Hepatic stellate cell (primary cell): Measurements from ENCODE around the gene PLD4.

Experiments
- DNase-seq: peaks from one replicate; pipeline ENCODE4 v3.0.0; 2011; ENCODE audit warnings: low spot score

The PLD4 gene

GRCh38 chr14:104929268-104930230 is 4.9 kb downstream of the PLD4 start:
- no peak for DNase-seq

GRCh38 chr14:104930526-104931303 is 6.0 kb downstream of the PLD4 start:
- DNase-seq, result no peak

GRCh38 chr14:104931304-104931770 is 6.7 kb downstream of the PLD4 start:
- no peak for DNase-seq

DNA sequence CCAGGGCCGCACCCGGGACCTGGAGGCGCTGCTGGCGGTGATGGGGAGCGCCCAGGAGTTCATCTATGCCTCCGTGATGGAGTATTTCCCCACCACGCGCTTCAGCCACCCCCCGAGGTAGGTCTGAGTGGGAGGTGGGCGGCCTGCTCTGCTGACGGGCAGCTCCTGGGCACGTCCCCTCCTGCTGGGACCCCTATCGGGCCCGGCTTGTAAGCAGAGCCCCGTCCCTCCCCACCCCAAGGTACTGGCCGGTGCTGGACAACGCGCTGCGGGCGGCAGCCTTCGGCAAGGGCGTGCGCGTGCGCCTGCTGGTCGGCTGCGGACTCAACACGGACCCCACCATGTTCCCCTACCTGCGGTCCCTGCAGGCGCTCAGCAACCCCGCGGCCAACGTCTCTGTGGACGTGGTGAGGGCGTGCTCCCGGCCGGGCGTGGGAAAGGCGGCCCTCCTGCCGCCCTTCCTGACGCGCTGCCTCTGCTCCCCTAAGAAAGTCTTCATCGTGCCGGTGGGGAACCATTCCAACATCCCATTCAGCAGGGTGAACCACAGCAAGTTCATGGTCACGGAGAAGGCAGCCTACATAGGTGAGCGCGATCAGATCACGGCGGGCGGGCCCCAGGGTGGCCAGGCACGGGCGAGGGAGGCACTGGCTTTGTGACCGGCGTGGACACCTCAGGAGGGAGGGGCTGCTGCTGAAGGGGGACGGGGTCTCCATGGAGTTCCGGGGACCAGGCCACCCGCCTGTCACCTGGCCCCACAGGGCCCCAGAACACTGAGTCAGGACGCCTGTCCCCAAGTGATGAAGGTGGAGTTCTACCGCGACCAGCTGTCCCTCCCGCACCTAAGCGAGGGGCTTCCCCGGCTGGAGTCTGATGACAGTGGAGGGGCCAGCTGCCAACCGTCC is 7.3 kb downstream of the PLD4 start:
- no peak for DNase-seq

- DNase-seq, result peak; percentile 96
These were observed 8.3 kb downstream of the PLD4 start for GRCh38 chr14:104932676-104933631.

DNA sequence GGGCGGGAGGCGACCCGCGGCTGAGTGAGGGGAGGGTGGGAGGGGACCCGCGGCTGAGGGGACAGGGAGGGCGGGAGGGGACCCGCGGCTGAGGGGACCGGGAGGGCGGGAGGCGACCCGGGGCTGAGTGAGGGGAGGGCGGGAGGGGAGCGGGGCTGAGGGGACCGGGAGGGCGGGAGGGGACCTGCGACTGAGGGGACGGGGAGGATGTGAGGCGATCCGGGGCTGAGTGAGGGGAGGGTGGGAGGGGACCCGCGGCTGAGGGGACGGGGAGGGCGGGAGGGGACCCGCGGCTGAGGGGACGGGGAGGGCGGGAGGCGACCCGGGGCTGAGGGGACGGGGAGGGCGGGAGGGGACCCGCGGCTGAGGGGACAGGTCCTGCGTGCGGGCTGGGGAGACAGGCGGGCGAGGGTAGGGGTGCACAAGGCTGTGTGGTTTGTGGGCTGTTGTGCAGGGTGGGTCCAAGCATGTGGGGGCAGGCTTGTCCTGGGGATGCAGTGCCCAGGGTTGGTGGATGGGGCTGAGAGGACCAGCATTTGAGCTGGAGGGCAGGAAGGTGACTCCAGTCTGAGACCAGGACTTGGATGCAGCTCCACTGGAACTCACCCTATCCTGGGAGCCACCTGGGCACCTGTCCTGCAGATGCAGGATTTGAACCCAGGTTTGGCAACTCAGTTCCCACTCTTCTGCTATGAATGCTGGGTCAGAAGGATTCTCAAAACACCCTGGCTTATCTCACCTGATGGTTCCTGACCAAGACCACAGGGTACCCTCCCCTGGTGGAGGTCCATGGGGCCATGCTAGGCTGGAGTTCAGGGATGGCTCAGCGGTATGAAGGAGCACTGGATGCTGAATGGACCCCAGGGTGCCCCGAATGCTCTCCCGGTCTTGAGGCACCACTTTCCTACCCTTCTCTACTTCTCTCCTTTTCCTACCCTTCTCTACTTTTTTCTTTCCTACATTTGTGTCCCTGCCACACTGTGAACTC is 9.4 kb downstream of the PLD4 start:
- no peak for DNase-seq

- no peak for DNase-seq
These were observed 10.5 kb downstream of the PLD4 start for GRCh38 chr14:104935026-104935650.

DNA sequence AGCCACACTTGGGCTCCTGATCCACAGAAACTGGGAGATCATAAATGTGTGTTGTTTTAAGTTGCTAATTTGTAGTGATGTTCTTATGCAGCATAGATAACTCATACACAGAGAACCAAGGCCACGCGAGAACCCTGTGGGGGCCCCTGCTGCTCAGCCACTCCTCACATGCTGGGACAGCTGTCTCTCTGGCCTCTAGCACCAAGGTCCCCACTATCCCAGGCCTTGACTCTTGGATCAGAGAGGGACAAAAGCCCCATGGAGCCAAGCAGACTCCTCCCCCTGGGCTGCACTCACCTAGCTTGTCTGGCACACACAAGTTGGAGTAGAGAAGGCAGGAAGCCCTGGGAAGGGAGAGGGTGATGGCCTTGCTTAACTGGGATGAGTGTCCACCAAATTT is 11.3 kb downstream of the PLD4 start:
- DNase-seq, result no peak

GRCh38 chr14:104936361-104937155 is 11.9 kb downstream of the PLD4 start:
- no peak for DNase-seq

DNA sequence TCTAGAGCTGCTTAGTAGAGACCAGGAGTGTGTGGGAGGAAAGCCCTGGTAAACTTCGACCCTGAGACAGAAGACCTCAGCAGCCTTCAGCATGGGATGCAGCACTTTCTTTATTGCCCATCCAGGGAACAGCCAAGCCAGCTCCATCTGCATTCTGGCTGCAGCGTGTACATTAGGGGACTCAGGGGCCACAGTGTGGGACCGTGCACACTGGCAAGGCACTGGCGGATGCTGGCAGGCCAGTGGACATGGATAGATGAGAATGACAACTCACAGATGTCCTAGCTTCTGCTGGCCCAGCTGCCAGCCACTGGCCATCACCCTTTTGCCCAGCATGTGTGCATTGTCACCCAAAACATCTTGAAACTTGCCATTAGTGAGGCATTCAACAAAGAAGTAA is 12.5 kb downstream of the PLD4 start:
- no peak for DNase-seq

- DNase-seq, result no peak
These were observed 13.2 kb downstream of the PLD4 start for GRCh38 chr14:104937694-104938365.

- DNase-seq, result no peak
These were observed 13.8 kb downstream of the PLD4 start for GRCh38 chr14:104938436-104938835.

GRCh38 chr14:104938960-104939359 is 14.3 kb downstream of the PLD4 start:
- no peak for DNase-seq

GRCh38 chr14:104939666-104940410 is 15.2 kb downstream of the PLD4 start:
- no peak for DNase-seq

DNA sequence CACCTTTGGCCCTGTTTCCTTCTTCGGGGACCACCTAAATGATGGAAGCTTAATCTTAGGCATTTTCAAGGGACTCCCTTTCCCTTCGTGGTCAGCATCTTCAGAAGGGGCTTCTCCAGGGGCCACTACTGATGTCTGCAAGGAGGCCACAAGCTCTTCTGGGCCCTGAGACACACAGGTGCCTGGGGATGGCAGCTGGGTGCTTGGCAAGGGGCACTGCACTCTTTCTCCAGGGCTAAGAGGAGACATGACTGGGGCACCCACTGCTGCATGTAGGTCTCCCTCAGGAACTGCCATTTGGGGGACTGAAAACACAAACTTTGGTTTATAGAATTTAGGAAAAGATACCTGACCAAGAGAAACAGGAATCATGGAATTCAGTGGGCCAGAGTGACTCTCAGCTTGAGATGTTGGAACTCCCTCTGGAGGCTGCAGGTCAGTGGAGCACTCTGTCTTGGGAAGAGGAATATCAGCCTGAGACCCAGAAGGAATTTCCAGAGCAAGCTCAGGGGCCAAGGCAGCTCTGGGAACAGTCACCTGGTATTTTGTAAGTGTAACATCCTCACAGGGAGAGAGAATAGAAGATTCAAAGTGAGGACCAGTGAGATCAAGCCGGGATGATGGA is 16.0 kb downstream of the PLD4 start:
- DNase-seq, result no peak
